SK-N-SH (cell line): Measurements from ENCODE around the gene SCO1. TPM values are rescaled to one million over a fixed set of nuclear protein-coding genes. Genes with fewer than 3 reads are reported as not detected.
A peak's percentile ranks its signal among the peaks of the same experiment; 100 is the strongest.
"Not testable (repeated sequence)": the region's sequence is repeated elsewhere in the genome, so short reads cannot be mapped to it uniquely, and the experiment has no call there.

Experiments used
- CTCF ChIA-PET: fragments of 300-600, 350-600 bp; formaldehyde crosslinking; extraction: SDS; loops from one replicate; lab custom pipeline; 2021; lab: Yijun Ruan, JAX
- POLR2A ChIA-PET: fragments of 350-600 bp; sonication (Branson Sonifier 250); formaldehyde crosslinking; extraction: SDS; loops from one replicate; lab custom pipeline; 2020; ENCODE audit warnings: antibody characterized with exemption, inconsistent platforms; lab: Yijun Ruan, JAX
- DNase-seq: peaks from one replicate; pipeline ENCODE4 v3.0.0; 2012
- H2AFZ ChIP-seq: fragments of 200-600 bp; sonication (generic); 2 replicates; pipeline ENCODE4 v1.8.1; 2016; ENCODE audit warnings: antibody characterized with exemption, mild to moderate bottlenecking, low read depth
- H3F3A ChIP-seq: fragments of 200-600 bp; sonication (generic); replicated peaks from 2 replicates; pipeline ENCODE3; 2016; ENCODE audit warnings: antibody characterized with exemption, mild to moderate bottlenecking; ENCODE audit not compliant: insufficient read depth
- H3K27ac ChIP-seq, 2 experiments: fragments of 200-500 bp in 1 of 2; fragments of 200-600 bp in 1 of 2; sonication (Bioruptor generic) in 1 of 2; sonication (generic), shearing (Covaris generic) in 1 of 2; 2 replicates each; pipeline versions ENCODE4 v1.5.1 to v1.6.1; 2014 to 2016; ENCODE audit warnings: low read depth in 2 of 2, inconsistent platforms in 1 of 2, low read length in 1 of 2, mild to moderate bottlenecking in 1 of 2, mixed read lengths in 1 of 2
- H3K27me3 ChIP-seq: fragments of 200-600 bp; sonication (generic), shearing (Covaris generic); 2 replicates; pipeline ENCODE4 v1.6.1; 2016; ENCODE audit warnings: mixed run types; ENCODE audit not compliant: insufficient read depth
- H3K36me3 ChIP-seq, 2 experiments: fragments of 200-500 bp in 1 of 2; fragments of 200-600 bp in 1 of 2; sonication (Bioruptor generic) in 1 of 2; sonication (generic) in 1 of 2; replicated peaks in 1 of 2; 2 replicates each; pipeline versions ENCODE3 to v1.5.1; 2014 to 2016; ENCODE audit warnings: low read length in 1 of 2, mild to moderate bottlenecking in 1 of 2; ENCODE audit not compliant: insufficient read depth in 2 of 2, control insufficient read depth in 1 of 2
- H3K4me1 ChIP-seq, 2 experiments: fragments of 200-500 bp in 1 of 2; fragments of 200-600 bp in 1 of 2; sonication (Bioruptor generic) in 1 of 2; sonication (generic), shearing (Covaris generic) in 1 of 2; 2 replicates each; pipeline versions ENCODE4 v1.5.1 to v1.6.1; 2014 to 2016; ENCODE audit warnings: low read depth in 1 of 2, low read length in 1 of 2, mixed run types in 1 of 2; ENCODE audit not compliant: insufficient read depth in 2 of 2, control insufficient read depth in 1 of 2
- H3K4me2 ChIP-seq: fragments of 200-600 bp; sonication (generic), shearing (Covaris generic); 2 replicates; pipeline ENCODE4 v1.6.1; 2017; ENCODE audit warnings: mixed run types
- H3K4me3 ChIP-seq, 2 experiments: fragments of 200-500 bp in 1 of 2; fragments of 200-600 bp in 1 of 2; sonication (Bioruptor generic) in 1 of 2; sonication (generic), shearing (Covaris generic) in 1 of 2; 2 replicates each; pipeline versions ENCODE4 v1.5.1 to v1.8.1; 2014 to 2016; ENCODE audit warnings: low read depth in 2 of 2, inconsistent platforms in 1 of 2, low read length in 1 of 2, mild to moderate bottlenecking in 1 of 2, mixed read lengths in 1 of 2, moderate library complexity in 1 of 2
- H3K79me2 ChIP-seq: fragments of 200-600 bp; sonication (generic); 2 replicates; pipeline ENCODE4 v1.8.1; 2017; ENCODE audit warnings: mild to moderate bottlenecking; ENCODE audit not compliant: insufficient read depth
- H3K9ac ChIP-seq: fragments of 200-600 bp; sonication (generic); 2 replicates; pipeline ENCODE4 v1.6.1; 2017; ENCODE audit warnings: mixed run types
- H3K9me2 ChIP-seq: fragments of 200-600 bp; sonication (generic); 2 replicates; pipeline ENCODE4 v1.6.1; 2017; ENCODE audit warnings: mixed run types
- H3K9me3 ChIP-seq: fragments of 200-600 bp; sonication (generic); 2 replicates; pipeline ENCODE4 v1.6.1; 2017; ENCODE audit warnings: mixed run types, mild to moderate bottlenecking, moderate library complexity
- H4K20me1 ChIP-seq: fragments of 200-600 bp; sonication (generic); 2 replicates; pipeline ENCODE4 v1.6.1; 2017; ENCODE audit warnings: mild to moderate bottlenecking, mixed run types; ENCODE audit not compliant: insufficient read depth
- CTCF ChIP-seq: fragments of 200-600 bp; sonication (generic); IDR thresholded peaks from 2 replicates; pipeline ENCODE4 v1.6.1; 2017; ENCODE audit warnings: antibody characterized with exemption, mild to moderate bottlenecking, moderate library complexity
- EZH2phosphoT487 ChIP-seq: fragments of 200-600 bp; sonication (generic); IDR thresholded peaks from 2 replicates; pipeline ENCODE4 v1.6.1; 2017; ENCODE audit warnings: low read depth, mixed run types, mild to moderate bottlenecking, antibody characterized with exemption, moderate library complexity, borderline replicate concordance
- FOSL2 ChIP-seq: IDR thresholded peaks from 2 replicates; pipeline ENCODE4 v1.4.0; 2012; ENCODE audit warnings: low read depth, mild to moderate bottlenecking, moderate library complexity, borderline replicate concordance
- GABPA ChIP-seq: IDR thresholded peaks from 2 replicates; pipeline ENCODE4 v1.4.0; 2012; ENCODE audit warnings: low read depth, mild to moderate bottlenecking
- MAX ChIP-seq: IDR thresholded peaks from 2 replicates; pipeline ENCODE4 v1.4.0; 2012; ENCODE audit warnings: low read depth
- MXI1 ChIP-seq: IDR thresholded peaks from 2 replicates; pipeline ENCODE4 v1.6.1; 2012; ENCODE audit warnings: mild to moderate bottlenecking, low read depth, low read length, improper control_type of control experiment
- NRF1 ChIP-seq: IDR thresholded peaks from 2 replicates; pipeline ENCODE4 v1.6.1; 2012; ENCODE audit warnings: low read depth, mild to moderate bottlenecking, low read length
- POLR2AphosphoS5 ChIP-seq: IDR thresholded peaks from 2 replicates; pipeline ENCODE4 v1.6.1; 2012; ENCODE audit warnings: low read depth, low read length
- RCOR1 ChIP-seq: fragments of 150-350 bp; IDR thresholded peaks from 2 replicates; pipeline ENCODE4 v1.6.1; 2017; ENCODE audit warnings: antibody characterized with exemption, low read length
- REST ChIP-seq: IDR thresholded peaks from 2 replicates; pipeline ENCODE4 v1.6.1; 2012; ENCODE audit warnings: mild to moderate bottlenecking, low read depth, low read length, moderate library complexity
- SMC3 ChIP-seq: IDR thresholded peaks from 2 replicates; pipeline ENCODE4 v1.6.1; 2012; ENCODE audit warnings: low read depth, low read length, improper control_type of control experiment
- TAF1 ChIP-seq: IDR thresholded peaks from 2 replicates; pipeline ENCODE4 v1.6.1; 2012; ENCODE audit warnings: low read depth, mild to moderate bottlenecking, low read length, moderate library complexity, borderline replicate concordance
- TCF12 ChIP-seq: IDR thresholded peaks from 2 replicates; pipeline ENCODE4 v1.4.0; 2012
- ZBTB33 ChIP-seq: IDR thresholded peaks from 2 replicates; pipeline ENCODE4 v1.4.0; 2012; ENCODE audit warnings: low read depth, borderline replicate concordance
- WGBS: methylation state at CpG from one replicate; pipeline ENCODE4 v1.1.6; 2017; ENCODE audit warnings: low lambda C conversion rate; 5-methylcytosine and 5-hydroxymethylcytosine counted together
- polyA plus RNA-seq, 3 experiments: library from polyadenylated mRNA; depleted of rRNA; stranded (reverse); fragments of >200 nt; gene quantifications; 2 replicates each; pipeline ENCODE4 v1.2.3, GENCODE V29; 2012

Gene SCO1
- polyA plus RNA-seq, 1 of the 3 experiments (the other 2 are of a cell fraction) = 28.6 TPM

- TF ChIP-seq EZH2phosphoT487 (no peak), GABPA (no peak), FOSL2 (no peak), RCOR1 (no peak)
Observed at GRCh38 chr17:10731408-10731879, 34.1 kb upstream of the SCO1 start (continued).

GRCh38 chr17:10730247-10730646, 32.9 kb upstream of the SCO1 start:
- Histone ChIP-seq H3K9ac (peak overlapping the region; percentile 56), H3F3A (peaks cover 16% of the 10 kb centered on the region), H3K4me3 (peak overlapping the region; percentile 60 to 61), H3K27ac (0 out of 4 replicates have a peak overlapping the region, but pooled peaks of 1 of the 2 experiments have one; percentile 20), H3K4me2 (peak overlapping the region; percentile 84), H2AFZ (peak overlapping the region; percentile 96)
- not testable (repeated sequence) for H3K79me2 ChIP-seq, H4K20me1 ChIP-seq, DNase-seq, H3K36me3 ChIP-seq, H3K27me3 ChIP-seq, H3K4me1 ChIP-seq, H3K9me3 ChIP-seq, H3K9me2 ChIP-seq
- CTCF ChIA-PET = interaction anchor here (1.0 to 2.1 kb wide), 3 partner anchors 34 to 114 kb away, joined by 5 to 7 read pairs (median 6); no protein-coding TSS in a partner anchor
- POLR2A ChIA-PET = interaction anchor here (1.4 kb wide), 1 partner anchor 19 kb away, joined by 3 read pairs; no protein-coding TSS in a partner anchor
- WGBS = 23% methylated on average over 15 of the region's 15 CpGs

GRCh38 chr17:10729334-10730193, 32.2 kb upstream of the SCO1 start, which contains the start of gene TMEM220:
Gene TMEM220 (minus strand): TSS chr17:10730023. CDS start chr17:10729851, 172 bp downstream.
- Histone ChIP-seq H2AFZ (peak within 1 kb of the TSS; percentile 96), H3K9me3 (no peaks in the 10 kb centered on the region), H3K9ac (peak within 1 kb of the TSS; percentile 56), H3K79me2 (no peaks in the 10 kb centered on the region), H3K4me2 (peak within 1 kb of the TSS; percentile 84), H3F3A (peaks cover 16% of the 10 kb centered on the region), H3K27ac (peak within 1 kb of the TSS; percentile 20 to 76; a peak in 1 of 4 replicates), H4K20me1 (no peaks in the 10 kb centered on the region), H3K4me3 (peak within 1 kb of the TSS; percentile 60 to 61), H3K36me3 (no peaks in the 10 kb centered on the region), H3K4me1 (peaks cover 0 to 6% of the 10 kb centered on the region in 2 experiments; a peak in 1 of 4 replicates), H3K9me2 (no peaks in the 10 kb centered on the region), H3K27me3 (no peaks in the 10 kb centered on the region)
- ChIA-PET CTCF (interaction anchor here (2.1 kb wide), 1 partner anchor 33 kb away, joined by 7 read pairs; no protein-coding TSS in a partner anchor), POLR2A (interaction anchor here (1.0 to 1.4 kb wide), 2 partner anchors 19 to 49 kb away, joined by 3 read pairs; no protein-coding TSS in a partner anchor)
- WGBS = 27% methylated on average over 39 of the region's 79 CpGs
- TF ChIP-seq POLR2AphosphoS5 = no peak; the same call in 1 of the 2 replicates
- no peak for TF ChIP-seq NRF1
- TF ChIP-seq REST = no peak
- peak; percentile 72; the same call in 1 of the 2 replicates for TF ChIP-seq MAX
- TF ChIP-seq ZBTB33 = no peak
- TF ChIP-seq GABPA = 0 out of 2 replicates have a peak, but pooled peaks have one; percentile 16
- no peak for TF ChIP-seq TCF12
- TF ChIP-seq MXI1 = peak; percentile 72; the same call in 1 of the 2 replicates
- no peak for TF ChIP-seq CTCF
- no peak for TF ChIP-seq TAF1
- TF ChIP-seq SMC3 = no peak
- TF ChIP-seq FOSL2 = no peak
- peak; percentile 87 for DNase-seq
